HEK293 (cell line): Measurements from ENCODE around the gene LYPD4.

ENCODE experiments used
- CTCF ChIA-PET: fragments of 350-600 bp; formaldehyde crosslinking; extraction: SDS; loops from one replicate; lab custom pipeline; 2021; ENCODE audit warnings: antibody characterized with exemption; lab: Yijun Ruan, JAX
- POLR2A ChIA-PET: fragments of 300-600 bp; formaldehyde crosslinking; extraction: SDS; loops from one replicate; lab custom pipeline; 2020; ENCODE audit warnings: antibody characterized with exemption, inconsistent platforms; lab: Yijun Ruan, JAX
- H3K27ac ChIP-seq: fragments of 200-500 bp; sonication (Bioruptor generic); 2 replicates; pipeline ENCODE4 v1.5.1; 2014; ENCODE audit warnings: low read depth, low read length, control low read depth, inconsistent platforms; ENCODE audit errors: extremely low read depth
- H3K36me3 ChIP-seq, 2 experiments: fragments of 200-500 bp in 1 of 2; sonication (Bioruptor generic) in 1 of 2; 1 replicate in 1 of 2; 2 replicates in 1 of 2; pipeline ENCODE4 v1.5.1; 2014 to 2017; ENCODE audit warnings: inconsistent platforms in 2 of 2, low read length in 2 of 2; ENCODE audit not compliant: control insufficient read depth in 2 of 2, insufficient read depth in 1 of 2
- H3K4me1 ChIP-seq: fragments of 200-500 bp; sonication (Bioruptor generic); 2 replicates; pipeline ENCODE4 v1.5.1; 2014; ENCODE audit warnings: mild to moderate bottlenecking, low read length, inconsistent platforms; ENCODE audit not compliant: control insufficient read depth, insufficient read depth
- H3K4me3 ChIP-seq: 2 replicates; pipeline ENCODE4 v1.5.1; 2011; ENCODE audit warnings: low read depth, mild to moderate bottlenecking, control low read depth, low read length, moderate library complexity
- H3K9me3 ChIP-seq: fragments of 200-500 bp; sonication (Bioruptor generic); 2 replicates; pipeline ENCODE4 v1.5.1; 2014; ENCODE audit warnings: low read depth, low read length, inconsistent platforms; ENCODE audit not compliant: control insufficient read depth, insufficient read depth
- PATZ1 ChIP-seq: fragments of 450-650 bp; formaldehyde crosslinking; IDR thresholded peaks from 2 replicates; pipeline ENCODE4 v1.5.1; 2016; ENCODE audit warnings: missing biosample characterization, missing genetic modification characterization
- SP2 ChIP-seq: fragments of 450-650 bp; formaldehyde crosslinking; IDR thresholded peaks from 2 replicates; pipeline ENCODE4 v1.5.1; 2016; ENCODE audit warnings: missing biosample characterization, missing genetic modification characterization
- SP3 ChIP-seq: fragments of 450-650 bp; formaldehyde crosslinking; IDR thresholded peaks from 2 replicates; pipeline ENCODE4 v1.5.1; 2016; ENCODE audit warnings: missing biosample characterization, missing genetic modification characterization
- ZBTB10 ChIP-seq: fragments of 450-650 bp; formaldehyde crosslinking; IDR thresholded peaks from 2 replicates; pipeline ENCODE4 v1.5.1; 2016; ENCODE audit warnings: missing biosample characterization, missing genetic modification characterization
- ZBTB17 ChIP-seq: fragments of 450-650 bp; formaldehyde crosslinking; IDR thresholded peaks from 2 replicates; pipeline ENCODE4 v1.5.1; 2016; ENCODE audit warnings: missing biosample characterization, missing genetic modification characterization
- ZBTB20 ChIP-seq: fragments of 450-650 bp; formaldehyde crosslinking; IDR thresholded peaks from 2 replicates; pipeline ENCODE4 v1.5.1; 2016; ENCODE audit warnings: missing biosample characterization, missing genetic modification characterization
- ZBTB7A ChIP-seq: fragments of 450-650 bp; formaldehyde crosslinking; IDR thresholded peaks from 2 replicates; pipeline ENCODE4 v1.5.1; 2016; ENCODE audit warnings: low read depth, missing biosample characterization, missing genetic modification characterization
- ZNF132 ChIP-seq: fragments of 450-650 bp; formaldehyde crosslinking; IDR thresholded peaks from 2 replicates; pipeline ENCODE4 v1.5.1; 2017; ENCODE audit warnings: missing biosample characterization, missing genetic modification characterization, borderline replicate concordance
- ZNF133 ChIP-seq: fragments of 450-650 bp; formaldehyde crosslinking; IDR thresholded peaks from 2 replicates; pipeline ENCODE4 v1.5.1; 2016; ENCODE audit warnings: missing biosample characterization, missing genetic modification characterization
- ZNF223 ChIP-seq: fragments of 450-650 bp; formaldehyde crosslinking; IDR thresholded peaks from 2 replicates; pipeline ENCODE4 v1.5.1; 2016; ENCODE audit warnings: missing biosample characterization, missing genetic modification characterization
- ZNF248 ChIP-seq: fragments of 450-650 bp; formaldehyde crosslinking; IDR thresholded peaks from 2 replicates; pipeline ENCODE4 v1.5.1; 2017; ENCODE audit warnings: missing biosample characterization, missing genetic modification characterization
- ZNF366 ChIP-seq: fragments of 450-650 bp; formaldehyde crosslinking; conservative IDR thresholded peaks from 2 replicates; pipeline ENCODE4 v1.5.1; 2016; ENCODE audit warnings: missing biosample characterization, missing genetic modification characterization
- ZNF391 ChIP-seq: fragments of 450-650 bp; formaldehyde crosslinking; IDR thresholded peaks from 2 replicates; pipeline ENCODE4 v1.5.1; 2016; ENCODE audit warnings: low read depth, missing biosample characterization, missing genetic modification characterization, borderline replicate concordance
- ZNF404 ChIP-seq: fragments of 450-650 bp; formaldehyde crosslinking; IDR thresholded peaks from 2 replicates; pipeline ENCODE4 v1.5.1; 2017; ENCODE audit warnings: missing biosample characterization, missing genetic modification characterization
- ZNF416 ChIP-seq: fragments of 450-650 bp; formaldehyde crosslinking; IDR thresholded peaks from 2 replicates; pipeline ENCODE4 v1.5.1; 2016; ENCODE audit warnings: missing biosample characterization, missing genetic modification characterization
- ZNF423 ChIP-seq: fragments of 450-650 bp; formaldehyde crosslinking; IDR thresholded peaks from 2 replicates; pipeline ENCODE4 v1.5.1; 2016; ENCODE audit warnings: missing biosample characterization, missing genetic modification characterization
- ZNF501 ChIP-seq: fragments of 450-650 bp; formaldehyde crosslinking; IDR thresholded peaks from 2 replicates; pipeline ENCODE4 v1.5.1; 2016; ENCODE audit warnings: missing biosample characterization, missing genetic modification characterization
- ZNF521 ChIP-seq: fragments of 450-650 bp; formaldehyde crosslinking; IDR thresholded peaks from 2 replicates; pipeline ENCODE4 v1.5.1; 2017; ENCODE audit warnings: missing biosample characterization, mild to moderate bottlenecking, missing genetic modification characterization
- ZNF561 ChIP-seq: fragments of 450-650 bp; IDR thresholded peaks from 2 replicates; pipeline ENCODE4 v1.5.1; 2018; ENCODE audit warnings: missing biosample characterization, missing genetic modification characterization, borderline replicate concordance
- ZNF658 ChIP-seq: fragments of 450-650 bp; formaldehyde crosslinking; IDR thresholded peaks from 2 replicates; pipeline ENCODE4; 2016; ENCODE audit warnings: missing biosample characterization, missing genetic modification characterization
- ZNF830 ChIP-seq: fragments of 450-650 bp; IDR thresholded peaks from 2 replicates; pipeline ENCODE4 v1.5.0; 2018; ENCODE audit warnings: missing biosample characterization, missing genetic modification characterization, low read depth, mild to moderate bottlenecking, moderate library complexity
- ZXDB ChIP-seq: fragments of 450-650 bp; formaldehyde crosslinking; IDR thresholded peaks from 2 replicates; pipeline ENCODE4 v1.5.1; 2016; ENCODE audit warnings: missing biosample characterization, missing genetic modification characterization
- TF ChIP-seq, protein P1 (sequence below): fragments of 450-650 bp; formaldehyde crosslinking; IDR thresholded peaks from 2 replicates; pipeline ENCODE4 v1.5.1; 2016; ENCODE audit warnings: missing biosample characterization, missing genetic modification characterization
- TF ChIP-seq, protein P2 (sequence below): fragments of 450-650 bp; formaldehyde crosslinking; IDR thresholded peaks from 2 replicates; pipeline ENCODE4 v1.5.1; 2017; ENCODE audit warnings: missing biosample characterization, missing genetic modification characterization
- TF ChIP-seq, protein P3 (sequence below): fragments of 450-650 bp; formaldehyde crosslinking; IDR thresholded peaks from 2 replicates; pipeline ENCODE4 v1.5.1; 2017; ENCODE audit warnings: missing biosample characterization, missing genetic modification characterization
- TF ChIP-seq, protein P4 (sequence below): fragments of 450-650 bp; IDR thresholded peaks from 2 replicates; pipeline ENCODE4 v1.5.1; 2018; ENCODE audit warnings: missing biosample characterization, mild to moderate bottlenecking, missing genetic modification characterization

The LYPD4 gene

GRCh38 chr19:41844601-41845000 is at the start of gene LYPD4:
LYPD4 (minus strand) TSS chr19:41844683; CDS start chr19:41839285, 5,398 bp downstream.
- CTCF ChIA-PET, result interaction anchor here (1.6 kb wide), 1 partner anchor 10 kb away, joined by 6 read pairs; no protein-coding TSS in a partner anchor

GRCh38 chr19:41893899-41894298 is 49.4 kb upstream of the LYPD4 start:
- ChIA-PET CTCF (no interaction called here), POLR2A (no interaction called here)
- no peaks in the 10 kb centered on the region for H3K4me1 ChIP-seq
- peaks cover 28 to 50% of the 10 kb centered on the region in 2 experiments for H3K36me3 ChIP-seq
- H3K4me3 ChIP-seq, result no peak overlapping the region
- 0 out of 2 replicates have a peak overlapping the region, but pooled peaks have one; percentile 24 for H3K27ac ChIP-seq
- H3K9me3 ChIP-seq, result no peaks in the 10 kb centered on the region
- TF ChIP-seq ZNF830 (tag by site-specific recombination), result no peak
- TF ChIP-seq ZNF366 (tag by site-specific recombination), result peak; percentile 56
- TF ChIP-seq, protein P1, sequence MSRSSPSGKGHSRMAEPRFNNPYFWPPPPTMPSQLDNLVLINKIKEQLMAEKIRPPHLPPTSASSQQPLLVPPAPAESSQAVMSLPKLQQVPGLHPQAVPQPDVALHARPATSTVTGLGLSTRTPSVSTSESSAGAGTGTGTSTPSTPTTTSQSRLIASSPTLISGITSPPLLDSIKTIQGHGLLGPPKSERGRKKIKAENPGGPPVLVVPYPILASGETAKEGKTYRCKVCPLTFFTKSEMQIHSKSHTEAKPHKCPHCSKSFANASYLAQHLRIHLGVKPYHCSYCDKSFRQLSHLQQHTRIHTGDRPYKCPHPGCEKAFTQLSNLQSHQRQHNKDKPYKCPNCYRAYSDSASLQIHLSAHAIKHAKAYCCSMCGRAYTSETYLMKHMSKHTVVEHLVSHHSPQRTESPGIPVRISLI (tag by site-specific recombination), result no peak
- peak; percentile 39; the same call in 1 of the 2 replicates for TF ChIP-seq ZXDB
- no peak for TF ChIP-seq ZNF133
- no peak for TF ChIP-seq ZNF521 (tag by site-specific recombination)
- TF ChIP-seq ZNF416 (tag by site-specific recombination), result no peak
- peak; percentile 97 for TF ChIP-seq ZBTB7A
- TF ChIP-seq ZBTB17, result peak; percentile 40; the same call in 1 of the 2 replicates
- no peak for TF ChIP-seq ZBTB20 (tag by site-specific recombination)
- no peak for TF ChIP-seq ZNF501 (tag by site-specific recombination)
- TF ChIP-seq ZNF391, result no peak
- no peak for TF ChIP-seq ZNF658
- TF ChIP-seq PATZ1 (tag by site-specific recombination), result peak; percentile 70
- TF ChIP-seq, protein P2, sequence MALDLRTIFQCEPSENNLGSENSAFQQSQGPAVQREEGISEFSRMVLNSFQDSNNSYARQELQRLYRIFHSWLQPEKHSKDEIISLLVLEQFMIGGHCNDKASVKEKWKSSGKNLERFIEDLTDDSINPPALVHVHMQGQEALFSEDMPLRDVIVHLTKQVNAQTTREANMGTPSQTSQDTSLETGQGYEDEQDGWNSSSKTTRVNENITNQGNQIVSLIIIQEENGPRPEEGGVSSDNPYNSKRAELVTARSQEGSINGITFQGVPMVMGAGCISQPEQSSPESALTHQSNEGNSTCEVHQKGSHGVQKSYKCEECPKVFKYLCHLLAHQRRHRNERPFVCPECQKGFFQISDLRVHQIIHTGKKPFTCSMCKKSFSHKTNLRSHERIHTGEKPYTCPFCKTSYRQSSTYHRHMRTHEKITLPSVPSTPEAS (tag by site-specific recombination), result peak; percentile 97
- TF ChIP-seq, protein P3, sequence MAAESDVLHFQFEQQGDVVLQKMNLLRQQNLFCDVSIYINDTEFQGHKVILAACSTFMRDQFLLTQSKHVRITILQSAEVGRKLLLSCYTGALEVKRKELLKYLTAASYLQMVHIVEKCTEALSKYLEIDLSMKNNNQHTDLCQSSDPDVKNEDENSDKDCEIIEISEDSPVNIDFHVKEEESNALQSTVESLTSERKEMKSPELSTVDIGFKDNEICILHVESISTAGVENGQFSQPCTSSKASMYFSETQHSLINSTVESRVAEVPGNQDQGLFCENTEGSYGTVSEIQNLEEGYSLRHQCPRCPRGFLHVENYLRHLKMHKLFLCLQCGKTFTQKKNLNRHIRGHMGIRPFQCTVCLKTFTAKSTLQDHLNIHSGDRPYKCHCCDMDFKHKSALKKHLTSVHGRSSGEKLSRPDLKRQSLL (tag by site-specific recombination), result no peak
- TF ChIP-seq ZNF423 (tag by site-specific recombination), result no peak
- no peak for TF ChIP-seq ZNF132 (tag by site-specific recombination)
- peak; percentile 71; the same call in 1 of the 2 replicates for TF ChIP-seq ZBTB10 (tag by site-specific recombination)
- TF ChIP-seq, protein P4, sequence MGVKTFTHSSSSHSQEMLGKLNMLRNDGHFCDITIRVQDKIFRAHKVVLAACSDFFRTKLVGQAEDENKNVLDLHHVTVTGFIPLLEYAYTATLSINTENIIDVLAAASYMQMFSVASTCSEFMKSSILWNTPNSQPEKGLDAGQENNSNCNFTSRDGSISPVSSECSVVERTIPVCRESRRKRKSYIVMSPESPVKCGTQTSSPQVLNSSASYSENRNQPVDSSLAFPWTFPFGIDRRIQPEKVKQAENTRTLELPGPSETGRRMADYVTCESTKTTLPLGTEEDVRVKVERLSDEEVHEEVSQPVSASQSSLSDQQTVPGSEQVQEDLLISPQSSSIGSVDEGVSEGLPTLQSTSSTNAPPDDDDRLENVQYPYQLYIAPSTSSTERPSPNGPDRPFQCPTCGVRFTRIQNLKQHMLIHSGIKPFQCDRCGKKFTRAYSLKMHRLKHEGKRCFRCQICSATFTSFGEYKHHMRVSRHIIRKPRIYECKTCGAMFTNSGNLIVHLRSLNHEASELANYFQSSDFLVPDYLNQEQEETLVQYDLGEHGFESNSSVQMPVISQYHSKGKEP, result no peak
- TF ChIP-seq SP2, result peak; percentile 13; the same call in 1 of the 2 replicates
- no peak for TF ChIP-seq ZNF561 (tag by site-specific recombination)
- no peak for TF ChIP-seq ZNF404 (tag by site-specific recombination)
- TF ChIP-seq ZNF248 (tag by site-specific recombination), result no peak

More at GRCh38 chr19:41844601-41845000, at the start of gene LYPD4:
- Histone ChIP-seq H3K4me1 (no peaks in the 10 kb centered on the region), H3K36me3 (no peaks in the 10 kb centered on the region), H3K9me3 (no peaks in the 10 kb centered on the region), H3K27ac (no peak within 1 kb of the TSS), H3K4me3 (no peak within 1 kb of the TSS)
- POLR2A ChIA-PET, result interaction anchor here (3.1 kb wide), 1 partner anchor 15 kb away, joined by 15 read pairs; the partner anchor contains the start of gene RPS19
- TF ChIP-seq SP3 (tag by site-specific recombination) (peak; percentile 17; the same call in 1 of the 2 replicates), ZNF223 (tag by site-specific recombination) (no peak), SP2 (peak; percentile 57)
